Neural cell (in vitro differentiated cells): ENCODE measurements around the gene PDE6H. TPM values are rescaled to one million over a fixed set of nuclear protein-coding genes. Genes with fewer than 3 reads are reported as not detected.

Experiments used
- H2AFZ ChIP-seq: fragments of 200-600, 300-800 bp; sonication (generic), shearing (Covaris generic); 2 replicates; pipeline ENCODE4 v1.6.0; 2014; ENCODE audit warnings: low read depth, mild to moderate bottlenecking, antibody characterized with exemption, low read length, moderate library complexity
- H3F3A ChIP-seq: fragments of 200-600 bp; shearing (Covaris generic); 2 replicates; pipeline ENCODE4 v1.6.1; 2016; ENCODE audit warnings: mild to moderate bottlenecking, moderate library complexity, mixed read lengths, antibody characterized with exemption, low read length; ENCODE audit not compliant: insufficient read depth, poor library complexity, severe bottlenecking
- H3K27ac ChIP-seq: fragments of 200-600, 300-800 bp; sonication (generic), shearing (Covaris generic); 2 replicates; pipeline ENCODE4 v1.5.1; 2014; ENCODE audit warnings: mild to moderate bottlenecking, low read length, moderate library complexity
- H3K27me3 ChIP-seq: fragments of 300-800, 200-600 bp; sonication (generic), shearing (Covaris generic); 2 replicates; pipeline ENCODE4 v1.6.0; 2014; ENCODE audit warnings: mild to moderate bottlenecking, low read depth, low read length, moderate library complexity; ENCODE audit not compliant: insufficient read depth
- H3K36me3 ChIP-seq: fragments of 300-800, 200-600 bp; sonication (generic), shearing (Covaris generic); 2 replicates; pipeline ENCODE4 v1.5.1; 2014; ENCODE audit warnings: mild to moderate bottlenecking, antibody characterized with exemption, low read length, moderate library complexity; ENCODE audit not compliant: insufficient read depth
- H3K4me2 ChIP-seq: fragments of 300-800, 200-600 bp; sonication (generic), shearing (Covaris generic); 2 replicates; pipeline ENCODE4 v1.6.0; 2014; ENCODE audit warnings: mild to moderate bottlenecking, low read length
- H3K4me3 ChIP-seq: fragments of 300-800, 200-600 bp; sonication (generic), shearing (Covaris generic); 2 replicates; pipeline ENCODE4 v1.5.1; 2014; ENCODE audit warnings: mild to moderate bottlenecking, low read length, moderate library complexity
- H3K79me2 ChIP-seq: fragments of 200-600 bp; shearing (Covaris generic); replicated peaks from 2 replicates; pipeline ENCODE4 v1.6.0; 2014; ENCODE audit warnings: mild to moderate bottlenecking, low read length, moderate library complexity; ENCODE audit not compliant: insufficient read depth
- H3K9ac ChIP-seq: fragments of 300-800, 200-600 bp; sonication (generic), shearing (Covaris generic); 2 replicates; pipeline ENCODE4 v1.6.1; 2016; ENCODE audit warnings: mild to moderate bottlenecking, low read length, mixed read lengths
- H3K9me2 ChIP-seq: fragments of 200-600 bp; shearing (Covaris generic); 2 replicates; pipeline ENCODE4 v1.6.1; 2016; ENCODE audit warnings: mild to moderate bottlenecking, low read length, mixed read lengths; ENCODE audit not compliant: insufficient read depth
- H3K9me3 ChIP-seq: fragments of 200-600, 300-800 bp; sonication (generic), shearing (Covaris generic); 2 replicates; pipeline ENCODE4 v1.6.1; 2016; ENCODE audit warnings: mild to moderate bottlenecking, mixed run types, low read length, moderate library complexity, mixed read lengths
- H4K20me1 ChIP-seq: fragments of 200-600 bp; shearing (Covaris generic); 2 replicates; pipeline ENCODE4 v1.6.1; 2016; ENCODE audit warnings: mild to moderate bottlenecking, mixed run types; ENCODE audit not compliant: insufficient read depth
- CTCF ChIP-seq: fragments of 450-650 bp; IDR thresholded peaks from 2 replicates; pipeline ENCODE4 v1.5.1; 2014; ENCODE audit warnings: antibody characterized with exemption, mild to moderate bottlenecking, moderate library complexity; ENCODE audit not compliant: poor library complexity, severe bottlenecking
- EP300 ChIP-seq: fragments of 450-650 bp; conservative IDR thresholded peaks from 2 replicates; pipeline ENCODE4 v1.6.1; 2014; ENCODE audit warnings: antibody characterized with exemption, mild to moderate bottlenecking, moderate library complexity; ENCODE audit not compliant: poor library complexity, severe bottlenecking
- EZH2 ChIP-seq: fragments of 200-600, 300-800 bp; shearing (Covaris generic), sonication (generic); IDR thresholded peaks from 2 replicates; pipeline ENCODE4 v1.6.1; 2014; ENCODE audit warnings: antibody characterized with exemption, low read length, borderline replicate concordance, mild to moderate bottlenecking; ENCODE audit not compliant: insufficient read depth, poor library complexity, severe bottlenecking
- MXI1 ChIP-seq: fragments of 450-650 bp; conservative IDR thresholded peaks from 2 replicates; pipeline ENCODE4 v1.6.1; 2014; ENCODE audit warnings: antibody characterized with exemption, mild to moderate bottlenecking; ENCODE audit not compliant: poor library complexity, severe bottlenecking
- POLR2AphosphoS5 ChIP-seq: IDR thresholded peaks from 2 replicates; pipeline ENCODE4 v1.6.1; 2012
- RAD21 ChIP-seq: fragments of 450-650 bp; conservative IDR thresholded peaks from 2 replicates; pipeline ENCODE4 v1.6.1; 2014; ENCODE audit warnings: antibody characterized with exemption, mild to moderate bottlenecking, moderate library complexity
- SMC3 ChIP-seq: fragments of 450-650 bp; conservative IDR thresholded peaks from 2 replicates; pipeline ENCODE4 v1.6.1; 2014; ENCODE audit warnings: antibody characterized with exemption, mild to moderate bottlenecking, moderate library complexity; ENCODE audit not compliant: poor library complexity
- TAF1 ChIP-seq: IDR thresholded peaks from 2 replicates; pipeline ENCODE4 v1.6.1; 2012; ENCODE audit warnings: low read depth
- polyA plus RNA-seq: library from polyadenylated mRNA; depleted of rRNA; stranded (reverse); fragments of >200 nt; gene quantifications from 2 replicates; pipeline ENCODE4 v1.2.3, GENCODE V29; 2014
- TF ChIP-seq, protein P1 (sequence below): IDR thresholded peaks from 2 replicates; pipeline ENCODE4 v1.6.1; 2012; ENCODE audit warnings: borderline replicate concordance

Gene PDE6H
- polyA plus RNA-seq, 1 donor from 2014 or later: not detected

DNA sequence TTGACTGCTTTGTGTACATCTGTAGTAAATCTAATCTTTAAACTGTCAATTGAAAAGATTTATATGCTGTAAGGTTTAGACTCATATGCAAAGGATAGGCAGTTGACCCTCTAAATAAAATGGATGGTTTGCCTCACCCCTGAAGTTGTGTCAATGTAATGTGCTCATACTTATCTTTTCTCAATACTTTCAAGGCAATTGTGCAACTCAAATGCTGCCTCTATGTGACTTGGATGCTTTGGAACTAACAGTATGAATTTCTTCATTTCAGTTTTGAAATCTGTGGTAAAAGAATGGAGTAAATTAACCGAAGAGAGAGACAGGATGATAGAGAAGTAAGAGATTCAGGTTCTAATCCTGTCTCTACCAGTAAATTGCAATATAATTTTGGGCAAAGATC is 9.7 kb downstream of the PDE6H start:
- H3K4me2 ChIP-seq: no peak overlapping the region
- no peaks in the 10 kb centered on the region for H3F3A ChIP-seq
- H3K36me3 ChIP-seq: no peaks in the 10 kb centered on the region
- H4K20me1 ChIP-seq: no peaks in the 10 kb centered on the region
- H3K27me3 ChIP-seq: no peaks in the 10 kb centered on the region
- H3K4me3 ChIP-seq: no peak overlapping the region
- H3K9ac ChIP-seq: no peak overlapping the region
- no peaks in the 10 kb centered on the region for H3K9me3 ChIP-seq
- no peaks in the 10 kb centered on the region for H3K9me2 ChIP-seq
- TF ChIP-seq SMC3: no peak
- TF ChIP-seq EP300: no peak
- TF ChIP-seq EZH2: no peak
- no peak for TF ChIP-seq RAD21
- no peak for TF ChIP-seq POLR2AphosphoS5
- no peak for TF ChIP-seq TAF1
- TF ChIP-seq CTCF: no peak
- TF ChIP-seq, protein P1, sequence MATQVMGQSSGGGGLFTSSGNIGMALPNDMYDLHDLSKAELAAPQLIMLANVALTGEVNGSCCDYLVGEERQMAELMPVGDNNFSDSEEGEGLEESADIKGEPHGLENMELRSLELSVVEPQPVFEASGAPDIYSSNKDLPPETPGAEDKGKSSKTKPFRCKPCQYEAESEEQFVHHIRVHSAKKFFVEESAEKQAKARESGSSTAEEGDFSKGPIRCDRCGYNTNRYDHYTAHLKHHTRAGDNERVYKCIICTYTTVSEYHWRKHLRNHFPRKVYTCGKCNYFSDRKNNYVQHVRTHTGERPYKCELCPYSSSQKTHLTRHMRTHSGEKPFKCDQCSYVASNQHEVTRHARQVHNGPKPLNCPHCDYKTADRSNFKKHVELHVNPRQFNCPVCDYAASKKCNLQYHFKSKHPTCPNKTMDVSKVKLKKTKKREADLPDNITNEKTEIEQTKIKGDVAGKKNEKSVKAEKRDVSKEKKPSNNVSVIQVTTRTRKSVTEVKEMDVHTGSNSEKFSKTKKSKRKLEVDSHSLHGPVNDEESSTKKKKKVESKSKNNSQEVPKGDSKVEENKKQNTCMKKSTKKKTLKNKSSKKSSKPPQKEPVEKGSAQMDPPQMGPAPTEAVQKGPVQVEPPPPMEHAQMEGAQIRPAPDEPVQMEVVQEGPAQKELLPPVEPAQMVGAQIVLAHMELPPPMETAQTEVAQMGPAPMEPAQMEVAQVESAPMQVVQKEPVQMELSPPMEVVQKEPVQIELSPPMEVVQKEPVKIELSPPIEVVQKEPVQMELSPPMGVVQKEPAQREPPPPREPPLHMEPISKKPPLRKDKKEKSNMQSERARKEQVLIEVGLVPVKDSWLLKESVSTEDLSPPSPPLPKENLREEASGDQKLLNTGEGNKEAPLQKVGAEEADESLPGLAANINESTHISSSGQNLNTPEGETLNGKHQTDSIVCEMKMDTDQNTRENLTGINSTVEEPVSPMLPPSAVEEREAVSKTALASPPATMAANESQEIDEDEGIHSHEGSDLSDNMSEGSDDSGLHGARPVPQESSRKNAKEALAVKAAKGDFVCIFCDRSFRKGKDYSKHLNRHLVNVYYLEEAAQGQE: no peak
- TF ChIP-seq MXI1: no peak
- H2AFZ ChIP-seq: no peak overlapping the region
- H3K27ac ChIP-seq: no peak overlapping the region
- no peaks in the 10 kb centered on the region for H3K79me2 ChIP-seq

DNA sequence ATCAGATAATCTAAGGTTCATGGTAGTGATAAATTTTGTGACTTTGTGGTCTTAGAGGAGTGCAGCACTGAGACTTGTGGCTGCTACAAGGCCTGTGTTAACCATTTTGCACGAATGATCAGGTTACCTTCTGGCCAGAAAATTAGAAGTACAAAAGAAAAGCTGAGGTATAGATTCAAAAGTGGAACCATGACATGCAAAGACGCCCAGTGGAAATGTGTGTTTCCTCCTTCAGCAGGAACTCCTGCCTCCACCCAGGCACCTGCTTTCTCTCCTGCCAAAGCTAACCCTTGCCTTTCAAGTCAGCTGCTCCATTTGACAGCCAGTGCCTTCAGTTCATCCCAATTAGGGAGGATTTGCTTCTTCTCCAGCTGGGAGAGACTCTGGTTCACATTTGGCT is 10.1 kb downstream of the PDE6H start:
- Histone ChIP-seq H3K27ac (no peak overlapping the region), H3K9me2 (no peaks in the 10 kb centered on the region), H3K4me3 (no peak overlapping the region), H3F3A (no peaks in the 10 kb centered on the region), H3K4me2 (no peak overlapping the region), H4K20me1 (no peaks in the 10 kb centered on the region), H3K36me3 (no peaks in the 10 kb centered on the region), H3K9me3 (no peaks in the 10 kb centered on the region), H3K9ac (no peak overlapping the region), H3K79me2 (no peaks in the 10 kb centered on the region), H3K27me3 (no peaks in the 10 kb centered on the region), H2AFZ (no peak overlapping the region)
- TF ChIP-seq TAF1 (no peak), EP300 (no peak), RAD21 (no peak)

DNA sequence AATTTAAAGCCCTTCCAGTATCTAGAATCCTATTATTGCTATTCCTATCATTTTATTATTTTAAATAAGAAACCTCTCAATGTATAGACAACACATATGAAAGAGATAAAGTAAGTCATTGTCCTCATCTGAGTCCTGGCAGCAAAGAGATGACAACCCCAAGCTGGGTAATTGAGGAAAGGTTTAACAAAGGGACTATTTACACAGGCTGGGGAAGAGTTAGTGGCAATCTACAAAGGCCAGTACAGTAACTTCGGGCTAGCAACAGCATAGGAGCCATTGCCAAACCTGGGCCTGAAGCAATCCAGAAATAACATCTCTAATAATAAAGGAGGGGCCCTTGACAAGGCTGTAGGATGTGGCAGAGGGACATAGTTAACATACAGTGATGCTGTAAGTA is 11.2 kb downstream of the PDE6H start:
- H3K79me2 ChIP-seq: no peaks in the 10 kb centered on the region
- H3K4me2 ChIP-seq: no peak overlapping the region
- H3F3A ChIP-seq: no peaks in the 10 kb centered on the region
- no peaks in the 10 kb centered on the region for H4K20me1 ChIP-seq
- TF ChIP-seq, protein P1: no peak
- TF ChIP-seq RAD21 (no peak), MXI1 (no peak), POLR2AphosphoS5 (no peak), TAF1 (no peak), SMC3 (no peak), EP300 (no peak), EZH2 (no peak), CTCF (no peak)
- no peaks in the 10 kb centered on the region for H3K9me3 ChIP-seq
- no peaks in the 10 kb centered on the region for H3K27me3 ChIP-seq
- no peaks in the 10 kb centered on the region for H3K9me2 ChIP-seq
- no peak overlapping the region for H3K9ac ChIP-seq
- no peak overlapping the region for H2AFZ ChIP-seq
- H3K4me3 ChIP-seq: no peak overlapping the region
- H3K36me3 ChIP-seq: no peaks in the 10 kb centered on the region
- no peak overlapping the region for H3K27ac ChIP-seq
